Measurements from ENCODE around the gene NYNRIN.
A peak's percentile ranks its signal among the peaks of the same experiment; 100 is the strongest.

The NYNRIN gene

DNA sequence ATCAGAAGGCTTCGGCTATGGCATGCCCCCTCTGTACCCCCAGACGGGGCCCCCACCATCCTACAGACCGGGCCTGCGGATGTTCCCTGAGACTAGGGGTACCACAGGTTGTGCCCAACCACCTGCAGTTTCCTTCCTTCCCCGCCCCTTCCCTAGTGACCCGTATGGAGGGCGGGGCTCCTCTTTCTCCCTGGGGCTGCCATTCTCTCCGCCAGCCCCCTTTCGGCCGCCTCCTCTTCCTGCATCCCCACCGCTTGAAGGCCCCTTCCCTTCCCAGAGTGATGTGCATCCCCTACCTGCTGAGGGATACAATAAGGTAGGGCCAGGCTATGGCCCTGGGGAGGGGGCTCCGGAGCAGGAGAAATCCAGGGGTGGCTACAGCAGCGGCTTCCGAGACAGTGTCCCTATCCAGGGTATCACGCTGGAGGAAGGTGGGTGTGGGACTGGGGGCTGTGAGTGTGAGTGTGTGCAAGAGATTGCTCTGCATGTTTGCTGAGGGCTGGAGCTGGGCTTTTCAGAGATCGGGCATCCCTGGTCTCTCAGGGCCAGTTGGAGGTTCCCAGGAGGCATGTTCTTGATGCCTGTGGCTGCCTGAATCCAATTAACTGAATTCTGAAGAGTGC is 22.2 kb upstream of the NYNRIN start:
- Histone ChIP-seq H3K9me3 (ENCODE audit: severe bottlenecking) (no peaks in the 10 kb centered on the region), H3K4me3 (ENCODE audit: low read depth, low read length) (no peak overlapping the region), H3K27me3 (ENCODE audit: insufficient read depth, low read depth, severe bottlenecking) (no peaks in the 10 kb centered on the region), H3K27ac (no peak overlapping the region), H3K36me3 (peaks cover 6% of the 10 kb centered on the region; the same call in 1 of the 2 replicates)
- TF ChIP-seq, protein P1, sequence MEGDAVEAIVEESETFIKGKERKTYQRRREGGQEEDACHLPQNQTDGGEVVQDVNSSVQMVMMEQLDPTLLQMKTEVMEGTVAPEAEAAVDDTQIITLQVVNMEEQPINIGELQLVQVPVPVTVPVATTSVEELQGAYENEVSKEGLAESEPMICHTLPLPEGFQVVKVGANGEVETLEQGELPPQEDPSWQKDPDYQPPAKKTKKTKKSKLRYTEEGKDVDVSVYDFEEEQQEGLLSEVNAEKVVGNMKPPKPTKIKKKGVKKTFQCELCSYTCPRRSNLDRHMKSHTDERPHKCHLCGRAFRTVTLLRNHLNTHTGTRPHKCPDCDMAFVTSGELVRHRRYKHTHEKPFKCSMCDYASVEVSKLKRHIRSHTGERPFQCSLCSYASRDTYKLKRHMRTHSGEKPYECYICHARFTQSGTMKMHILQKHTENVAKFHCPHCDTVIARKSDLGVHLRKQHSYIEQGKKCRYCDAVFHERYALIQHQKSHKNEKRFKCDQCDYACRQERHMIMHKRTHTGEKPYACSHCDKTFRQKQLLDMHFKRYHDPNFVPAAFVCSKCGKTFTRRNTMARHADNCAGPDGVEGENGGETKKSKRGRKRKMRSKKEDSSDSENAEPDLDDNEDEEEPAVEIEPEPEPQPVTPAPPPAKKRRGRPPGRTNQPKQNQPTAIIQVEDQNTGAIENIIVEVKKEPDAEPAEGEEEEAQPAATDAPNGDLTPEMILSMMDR (IDR thresholded peaks at IDR 0.05; ENCODE audit: low read depth, low read length) = no peak
- DNase-seq = no peak

DNA sequence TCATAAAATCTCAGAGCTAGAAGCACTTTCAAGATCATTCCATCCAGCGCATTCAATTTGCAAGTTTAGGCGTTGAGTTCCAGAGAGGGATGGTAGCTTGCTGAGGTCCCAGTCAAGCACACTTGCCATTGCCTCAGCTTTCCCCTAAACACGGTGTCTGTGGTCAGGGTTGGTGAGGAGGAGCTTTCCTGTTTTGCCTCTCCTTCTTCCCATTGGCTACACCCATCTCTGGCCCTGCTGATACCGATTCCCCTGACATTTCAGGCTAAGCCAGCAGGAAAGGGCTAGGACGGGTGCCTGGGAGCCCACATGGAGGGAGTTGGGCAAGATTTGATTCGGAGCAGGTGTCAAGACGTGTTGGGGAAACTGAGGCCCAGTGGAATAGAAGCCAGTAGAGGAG is 21.7 kb upstream of the NYNRIN start:
- Histone ChIP-seq H3K36me3 (peaks cover 6% of the 10 kb centered on the region; the same call in 1 of the 2 replicates), H3K4me3 (ENCODE audit: low read depth, low read length) (no peak overlapping the region), H3K27me3 (ENCODE audit: insufficient read depth, low read depth, severe bottlenecking) (no peaks in the 10 kb centered on the region), H3K27ac (no peak overlapping the region), H3K9me3 (ENCODE audit: severe bottlenecking) (no peaks in the 10 kb centered on the region)
- TF ChIP-seq, protein P1 (IDR thresholded peaks at IDR 0.05; ENCODE audit: low read depth, low read length) = no peak
- DNase-seq = no peak

DNA sequence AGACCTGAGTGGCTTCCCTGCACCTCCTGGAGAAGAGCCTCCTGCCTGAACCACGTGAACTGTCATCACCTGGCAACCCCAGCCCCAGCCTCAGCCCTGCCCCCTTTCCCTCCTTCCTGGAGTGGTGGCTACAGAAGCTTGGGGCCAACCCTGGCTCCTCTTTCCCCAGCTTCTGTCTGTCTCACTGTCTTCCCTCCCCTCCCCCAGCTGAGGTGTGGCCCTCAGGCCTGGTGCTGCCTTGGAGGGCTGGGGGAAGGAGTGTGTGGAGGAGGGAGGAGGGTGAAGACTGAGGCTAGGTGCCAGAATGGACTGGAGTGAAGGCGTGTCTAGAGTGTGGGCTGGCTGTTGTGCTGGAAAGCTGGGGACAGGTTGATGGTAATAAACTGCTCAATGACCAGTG is 21.1 kb upstream of the NYNRIN start:
- DNase-seq = peak; percentile 16
- TF ChIP-seq, protein P1 (IDR thresholded peaks at IDR 0.05; ENCODE audit: low read depth, low read length) = no peak
- Histone ChIP-seq H3K36me3 (peaks cover 6% of the 10 kb centered on the region; the same call in 1 of the 2 replicates), H3K27ac (no peak overlapping the region; the same call in 1 of the 2 replicates), H3K4me3 (ENCODE audit: low read depth, low read length) (no peak overlapping the region), H3K9me3 (ENCODE audit: severe bottlenecking) (no peaks in the 10 kb centered on the region), H3K27me3 (ENCODE audit: insufficient read depth, low read depth, severe bottlenecking) (no peaks in the 10 kb centered on the region)

DNA sequence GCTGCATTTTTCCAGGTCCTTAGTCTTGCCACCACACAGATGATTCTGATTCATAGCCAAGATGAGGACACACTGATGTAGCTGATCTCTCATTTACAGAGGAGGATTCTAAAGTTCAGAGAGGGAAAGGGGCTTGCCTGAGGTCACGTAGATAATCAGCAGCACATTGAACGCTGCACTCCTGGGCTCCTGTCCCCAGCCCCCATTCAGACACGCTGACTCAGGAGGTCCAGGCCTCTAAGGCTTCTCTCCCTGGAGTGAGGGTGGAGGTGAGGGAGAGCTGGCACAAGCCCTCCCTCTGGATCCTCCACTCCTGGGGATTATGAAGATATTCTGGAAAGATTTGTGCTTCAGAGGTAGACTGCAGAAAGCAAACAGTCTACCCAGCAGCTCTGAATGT is 20.5 kb upstream of the NYNRIN start:
- peaks cover 2% of the 10 kb centered on the region; the same call in 1 of the 2 replicates for H3K36me3 ChIP-seq
- H3K27ac ChIP-seq = peak overlapping the region; percentile 28; the same call in 1 of the 2 replicates
- TF ChIP-seq, protein P1 (IDR thresholded peaks at IDR 0.05; ENCODE audit: low read depth, low read length) = no peak
- no peak for DNase-seq
- no peak overlapping the region for H3K4me3 ChIP-seq (ENCODE audit: low read depth, low read length)
- H3K27me3 ChIP-seq (ENCODE audit: insufficient read depth, low read depth, severe bottlenecking) = no peaks in the 10 kb centered on the region
- no peaks in the 10 kb centered on the region for H3K9me3 ChIP-seq (ENCODE audit: severe bottlenecking)

DNA sequence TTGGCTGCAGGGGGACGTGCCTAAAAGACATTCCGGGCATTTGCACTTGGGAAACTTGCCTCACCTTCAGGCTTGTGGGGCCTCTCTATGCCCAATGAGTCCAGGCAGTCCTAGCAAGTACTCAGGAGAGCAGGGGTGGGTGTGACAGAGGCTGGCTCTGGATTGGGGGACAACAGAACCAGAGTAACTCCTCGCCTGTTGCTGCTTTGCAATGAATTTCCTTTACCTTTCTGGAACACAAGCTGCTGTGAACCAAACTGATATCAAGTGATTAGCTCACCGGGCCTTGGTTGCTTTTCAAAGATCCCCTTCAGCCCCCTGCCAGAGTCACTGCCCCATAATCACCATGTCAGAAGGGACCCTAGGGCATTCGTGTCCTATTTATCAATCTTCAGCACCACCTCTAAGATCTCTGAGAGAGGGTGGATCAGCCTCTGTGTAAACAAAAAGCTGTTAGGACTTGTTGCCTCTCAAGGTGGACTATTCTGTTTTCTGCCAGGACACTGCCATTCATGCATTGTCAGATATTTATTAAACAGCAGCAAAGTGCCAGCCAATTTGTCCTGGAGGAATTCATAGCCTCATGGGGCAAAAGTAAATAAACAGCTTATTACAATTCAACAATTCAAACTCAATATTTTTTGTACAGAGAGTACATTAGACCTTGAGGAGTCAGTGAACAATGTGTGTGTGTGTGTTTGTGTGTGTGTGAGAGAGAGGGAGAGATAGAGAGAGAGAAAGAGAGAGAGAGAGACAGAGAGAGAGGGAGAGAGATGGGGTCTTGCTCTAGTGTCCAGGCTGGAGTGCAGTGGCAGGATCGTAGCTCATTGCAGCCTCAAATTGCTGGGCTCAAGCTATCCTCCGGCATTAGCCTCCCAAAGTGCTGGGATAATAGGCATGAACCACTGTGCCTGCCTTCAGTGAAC is 19.6 kb upstream of the NYNRIN start:
- TF ChIP-seq, protein P1 (IDR thresholded peaks at IDR 0.05; ENCODE audit: low read depth, low read length) = no peak
- Histone ChIP-seq H3K36me3 (no peaks in the 10 kb centered on the region), H3K9me3 (ENCODE audit: severe bottlenecking) (no peaks in the 10 kb centered on the region), H3K27ac (no peak overlapping the region), H3K4me3 (ENCODE audit: low read depth, low read length) (no peak overlapping the region), H3K27me3 (ENCODE audit: insufficient read depth, low read depth, severe bottlenecking) (no peaks in the 10 kb centered on the region)
- no peak for DNase-seq
